Gastroesophageal sphincter (tissue), 3 donors: ENCODE results near the gene MXRA7.

Source experiments
- EP300 ChIP-seq: sonication (generic); formaldehyde crosslinking; IDR thresholded peaks from one replicate; pipeline ENCODE4 v1.6.1; 2017; ENCODE audit warnings: antibody characterized with exemption, mild to moderate bottlenecking
- POLR2A ChIP-seq, 2 donors: fragments of 450-650 bp; IDR thresholded peaks; one replicate each; pipeline ENCODE4 v1.6.1; 2017; ENCODE audit warnings: antibody characterized with exemption in 2 of 2, mild to moderate bottlenecking in 2 of 2, moderate library complexity in 1 of 2
- POLR2AphosphoS5 ChIP-seq: sonication (generic); formaldehyde crosslinking; IDR thresholded peaks from one replicate; pipeline ENCODE4 v1.6.1; 2017; ENCODE audit warnings: antibody characterized with exemption
- TF ChIP-seq, protein P1 (sequence below), 4 experiments: fragments of 200-600 bp in 2 of 4; fragments of 450-650 bp in 2 of 4; sonication (generic) in 1 of 4; IDR thresholded peaks; one replicate each; pipeline ENCODE4 v1.5.1; 2017 to 2019; ENCODE audit warnings: antibody characterized with exemption in 4 of 4, mild to moderate bottlenecking in 2 of 4, moderate library complexity in 2 of 4

DNA sequence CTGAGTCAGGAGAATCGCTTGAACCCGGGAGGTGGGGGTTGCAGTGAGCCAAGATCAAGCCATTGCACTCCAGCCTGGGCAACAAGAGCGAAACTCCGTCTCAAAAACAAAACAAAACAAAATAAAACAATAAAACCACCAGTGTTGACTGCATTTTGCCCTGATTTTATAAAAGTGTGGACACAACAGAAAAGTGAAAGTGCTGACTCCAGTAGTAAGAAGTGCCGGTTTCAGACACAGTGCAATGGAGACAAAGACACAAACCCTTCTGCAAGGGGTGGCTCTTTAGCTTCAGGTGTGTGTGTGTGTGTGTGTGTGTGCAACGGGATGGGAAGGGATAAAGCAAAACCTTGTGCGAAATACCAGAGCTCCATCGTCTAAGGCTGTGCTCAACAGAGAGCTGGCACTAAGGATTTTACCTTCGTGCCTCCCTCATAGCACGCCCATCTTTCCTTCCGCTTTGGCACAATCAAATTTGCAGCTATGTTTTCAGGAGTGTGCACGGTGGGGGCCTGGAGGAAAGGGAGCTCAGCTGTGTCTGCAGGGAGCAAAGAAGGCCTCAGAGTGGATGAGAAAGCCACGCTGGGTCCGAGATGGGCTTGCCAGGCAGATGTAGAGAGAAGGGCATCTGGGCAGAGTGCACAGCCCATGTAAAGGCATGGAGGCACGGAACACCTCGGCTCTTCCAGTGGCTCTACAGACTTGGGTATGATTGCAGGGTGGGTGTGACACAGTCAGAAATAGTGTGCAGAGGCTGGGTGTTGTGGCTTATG, 15.5 kb downstream of the MXRA7 start:
- TF ChIP-seq, protein P1, sequence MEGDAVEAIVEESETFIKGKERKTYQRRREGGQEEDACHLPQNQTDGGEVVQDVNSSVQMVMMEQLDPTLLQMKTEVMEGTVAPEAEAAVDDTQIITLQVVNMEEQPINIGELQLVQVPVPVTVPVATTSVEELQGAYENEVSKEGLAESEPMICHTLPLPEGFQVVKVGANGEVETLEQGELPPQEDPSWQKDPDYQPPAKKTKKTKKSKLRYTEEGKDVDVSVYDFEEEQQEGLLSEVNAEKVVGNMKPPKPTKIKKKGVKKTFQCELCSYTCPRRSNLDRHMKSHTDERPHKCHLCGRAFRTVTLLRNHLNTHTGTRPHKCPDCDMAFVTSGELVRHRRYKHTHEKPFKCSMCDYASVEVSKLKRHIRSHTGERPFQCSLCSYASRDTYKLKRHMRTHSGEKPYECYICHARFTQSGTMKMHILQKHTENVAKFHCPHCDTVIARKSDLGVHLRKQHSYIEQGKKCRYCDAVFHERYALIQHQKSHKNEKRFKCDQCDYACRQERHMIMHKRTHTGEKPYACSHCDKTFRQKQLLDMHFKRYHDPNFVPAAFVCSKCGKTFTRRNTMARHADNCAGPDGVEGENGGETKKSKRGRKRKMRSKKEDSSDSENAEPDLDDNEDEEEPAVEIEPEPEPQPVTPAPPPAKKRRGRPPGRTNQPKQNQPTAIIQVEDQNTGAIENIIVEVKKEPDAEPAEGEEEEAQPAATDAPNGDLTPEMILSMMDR (IDR thresholded peaks at IDR 0.05), result no peak
- TF ChIP-seq EP300 (no peak), POLR2AphosphoS5 (peak; percentile 8), POLR2A (IDR thresholded peaks at IDR 0.05) (no peak)
